GM20431 (cell line): ENCODE results near the gene LIN28B.
"Not testable (repeated sequence)": the region's sequence is repeated elsewhere in the genome, so short reads cannot be mapped to it uniquely, and the experiment has no call there.

Source experiments
- in situ Hi-C: fragments of 300-500 bp; cut with MseI, MboI; formaldehyde crosslinking; loops from one replicate; pipeline ENCODE4 v1.15.0; 2020; ENCODE audit warnings: low sequenced_read_pairs; ENCODE audit not compliant: unreplicated experiment

LIN28B gene

DNA sequence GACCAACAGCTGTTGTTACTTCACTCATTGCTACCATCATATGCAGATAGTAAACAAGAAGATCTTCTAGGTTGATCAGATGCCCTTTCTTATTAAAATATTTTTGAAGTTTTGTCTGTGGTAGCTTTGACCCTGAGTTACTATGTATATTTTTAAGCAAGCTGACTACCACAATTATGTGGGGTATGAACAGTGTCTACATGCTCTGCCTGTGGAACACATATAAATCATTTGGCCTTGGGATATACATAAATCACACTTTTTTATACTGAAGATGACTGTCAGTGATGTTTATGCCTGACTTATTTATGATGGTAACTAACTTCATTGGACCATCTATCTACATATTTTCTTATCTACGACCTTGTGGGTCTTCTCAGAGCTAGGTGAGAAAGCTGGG is 44.2 kb downstream of the LIN28B start:
- in situ Hi-C loops = no loop called here

DNA sequence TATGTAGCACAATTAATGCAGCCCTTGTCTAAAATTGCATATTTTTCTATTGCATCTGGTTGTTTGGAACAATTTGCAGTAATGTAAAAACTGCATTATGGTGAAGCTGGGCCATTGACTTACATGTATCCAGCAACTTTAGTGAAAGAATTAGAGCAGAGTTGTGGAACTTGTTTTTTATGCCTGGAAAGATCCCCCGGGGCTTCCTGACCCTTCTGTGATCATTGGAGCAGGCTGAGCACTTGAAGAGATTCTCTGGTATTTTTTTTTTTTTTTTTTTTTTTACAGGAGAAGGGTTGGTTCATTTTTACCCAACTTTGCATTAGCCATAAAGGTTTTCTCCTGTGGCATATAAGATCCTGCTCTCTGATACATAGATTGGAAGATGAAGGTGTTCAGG is 45.0 kb downstream of the LIN28B start:
- in situ Hi-C loops = no loop called here

DNA sequence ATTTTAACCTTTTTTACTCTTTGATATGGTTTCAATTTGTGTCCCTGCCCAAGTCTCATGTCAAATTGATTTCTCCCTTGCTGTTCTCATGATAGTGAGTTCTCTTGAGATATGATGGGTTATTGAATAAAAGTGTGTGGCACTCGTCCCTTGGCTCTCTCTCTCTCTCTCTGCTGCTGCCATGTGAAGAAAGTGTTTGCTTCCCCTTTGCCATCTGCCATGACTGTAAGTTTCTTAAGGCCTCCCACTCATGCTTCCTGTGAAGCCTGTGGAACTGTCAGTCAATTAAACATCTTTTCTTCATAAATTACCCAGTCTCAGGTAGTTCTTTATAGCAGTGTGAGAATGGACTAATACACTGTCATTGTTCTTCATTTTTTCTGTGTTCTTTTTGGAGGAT is 48.5 kb downstream of the LIN28B start:
- in situ Hi-C loops = no loop called here

DNA sequence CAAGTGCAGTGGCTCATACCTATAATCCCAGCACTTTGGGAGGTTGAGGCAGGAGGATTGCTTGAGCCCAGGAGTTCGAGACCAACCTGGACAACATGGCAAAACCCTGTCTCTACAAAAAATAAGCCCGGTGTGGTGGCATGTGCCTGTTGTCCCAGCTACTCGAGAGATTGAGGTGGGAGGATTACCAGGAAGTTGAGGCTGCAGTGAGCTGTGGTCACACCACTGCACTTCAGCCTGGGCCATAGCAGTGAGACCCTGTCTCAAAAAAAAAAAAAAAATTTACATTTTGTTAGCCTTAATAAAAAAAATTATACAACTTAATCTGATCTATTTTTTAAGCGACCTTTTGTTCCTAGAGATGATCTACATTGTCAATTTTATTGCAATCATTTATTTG is 56.6 kb downstream of the LIN28B start:
- in situ Hi-C loops = not testable (repeated sequence)

- in situ Hi-C loops = no loop called here
Observed at GRCh38 chr6:105014448-105014847, 57.5 kb downstream of the LIN28B start.

GRCh38 chr6:105014954-105015353 is 58.0 kb downstream of the LIN28B start:
- in situ Hi-C loops = no loop called here

DNA sequence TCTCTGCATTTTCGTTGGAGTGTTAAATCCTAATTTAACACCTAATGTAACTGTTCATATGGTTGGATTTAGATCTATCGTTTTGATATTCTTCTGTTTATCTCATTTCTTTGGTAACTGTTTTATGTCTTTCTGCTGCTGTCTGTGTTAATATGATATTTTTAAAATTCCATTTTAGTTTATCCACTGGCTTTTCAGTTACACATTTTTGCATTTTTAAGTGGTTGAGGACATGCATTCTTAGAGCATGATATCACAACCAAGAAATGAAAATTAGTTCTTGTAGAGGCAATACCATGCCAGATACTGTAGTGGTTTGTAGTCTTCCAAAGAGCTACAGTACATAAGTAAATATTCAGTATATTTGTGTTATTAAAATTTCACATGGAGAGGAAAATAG is 58.6 kb downstream of the LIN28B start:
- in situ Hi-C loops = no loop called here

GRCh38 chr6:105019285-105019684 is 62.4 kb downstream of the LIN28B start:
- in situ Hi-C loops = no loop called here

- in situ Hi-C loops = no loop called here
Observed at GRCh38 chr6:105021399-105021798, 64.5 kb downstream of the LIN28B start.

DNA sequence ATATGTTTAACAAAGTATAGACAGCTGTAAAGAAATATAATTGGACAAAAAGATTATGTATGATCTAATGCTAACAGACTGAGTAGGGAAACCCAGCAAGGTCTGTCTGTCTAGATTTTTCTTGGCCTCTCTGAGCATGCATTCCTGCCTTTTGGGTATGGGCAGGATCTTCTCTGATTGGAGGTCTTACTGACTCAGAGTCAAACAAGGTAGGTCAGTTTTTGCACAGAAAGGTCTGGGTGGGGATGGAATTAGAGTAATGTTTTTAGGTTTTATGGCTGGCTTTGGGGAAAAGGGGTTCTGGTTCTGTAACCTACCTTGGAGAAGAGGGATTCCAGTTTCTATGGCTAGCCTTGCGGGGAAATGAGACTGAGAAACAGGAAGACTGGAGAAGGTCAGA is 65.5 kb downstream of the LIN28B start:
- in situ Hi-C loops = no loop called here

DNA sequence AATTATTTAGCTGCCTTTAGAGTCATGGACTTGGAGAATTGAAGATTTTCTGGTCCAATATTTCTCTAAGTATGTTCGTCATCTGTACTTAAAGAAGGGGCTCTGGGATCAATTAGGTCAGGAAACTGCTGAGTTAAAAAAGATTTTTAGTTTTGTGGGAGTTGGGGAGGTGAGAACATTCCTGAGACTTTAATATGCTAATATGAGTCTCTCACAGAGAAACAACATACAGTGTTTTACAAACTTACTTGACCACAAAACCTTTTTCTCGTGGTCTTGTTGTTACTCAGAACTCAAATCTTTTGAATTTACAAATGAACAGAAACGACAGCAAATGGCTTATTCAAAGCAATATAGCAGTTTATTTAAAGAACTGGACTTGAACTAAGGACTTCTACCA is 67.9 kb downstream of the LIN28B start:
- in situ Hi-C loops = no loop called here

DNA sequence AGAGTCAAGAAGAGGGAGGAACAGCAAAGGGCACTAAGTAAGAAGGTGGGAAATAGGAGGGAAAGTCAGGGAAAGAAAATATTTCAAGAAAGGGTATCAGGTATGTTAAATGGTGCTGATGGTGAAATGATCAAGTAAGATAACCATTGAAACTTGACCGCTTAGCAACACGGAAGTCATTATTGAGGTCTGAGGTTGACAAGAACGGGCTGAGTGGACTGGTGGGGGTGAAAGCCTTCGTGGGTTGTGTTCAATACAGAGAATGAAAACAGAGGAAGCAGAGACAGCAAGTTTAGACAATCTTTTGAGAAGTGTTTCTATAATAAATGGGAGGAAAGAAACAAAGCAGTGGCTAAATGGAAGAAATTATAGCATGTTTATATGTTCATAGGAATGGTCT is 72.0 kb downstream of the LIN28B start:
- in situ Hi-C loops = no loop called here

DNA sequence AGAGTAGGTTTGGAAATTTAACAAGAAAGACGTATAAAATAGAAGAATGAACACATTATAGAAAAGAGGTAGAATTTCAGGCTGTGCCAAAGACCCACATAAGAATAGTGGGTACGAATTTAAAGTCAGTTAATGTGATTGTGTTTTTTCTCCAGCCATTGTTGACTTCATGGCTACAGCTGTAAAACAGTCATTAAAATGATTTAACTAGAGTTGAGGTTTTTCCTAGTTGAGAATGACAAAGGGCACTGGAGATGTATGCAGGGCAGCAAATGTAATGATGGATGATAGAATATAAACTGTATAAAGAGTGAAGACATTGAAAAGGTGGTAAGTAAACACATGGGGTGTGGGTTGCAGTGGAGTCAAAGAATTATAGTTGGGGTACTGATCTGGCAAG is 72.7 kb downstream of the LIN28B start:
- in situ Hi-C loops = no loop called here

- in situ Hi-C loops = no loop called here
Observed at GRCh38 chr6:105034470-105034869, 77.6 kb downstream of the LIN28B start.

DNA sequence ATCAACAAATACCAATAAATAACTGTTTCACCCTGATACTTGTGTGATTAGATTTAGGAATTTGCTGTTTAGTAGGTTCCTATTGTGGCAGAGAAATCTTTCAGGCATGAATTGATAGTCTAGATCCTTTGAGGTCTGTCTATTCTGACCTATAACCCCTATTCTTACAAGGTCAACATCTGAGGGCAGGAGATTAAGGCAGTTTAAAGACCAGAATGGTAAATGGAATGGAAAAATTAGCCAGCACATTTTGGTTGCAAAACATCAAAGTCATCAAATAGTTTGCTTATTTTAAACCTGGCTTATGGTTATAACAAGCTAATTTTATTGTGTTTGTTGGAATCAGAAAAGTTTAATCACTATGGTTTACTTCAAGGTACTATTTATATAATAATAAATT is 78.4 kb downstream of the LIN28B start:
- in situ Hi-C loops = no loop called here

GRCh38 chr6:105036351-105036750 is 79.4 kb downstream of the LIN28B start:
- in situ Hi-C loops = no loop called here

- in situ Hi-C loops = no loop called here
Observed at GRCh38 chr6:105038259-105038658, 81.4 kb downstream of the LIN28B start.

DNA sequence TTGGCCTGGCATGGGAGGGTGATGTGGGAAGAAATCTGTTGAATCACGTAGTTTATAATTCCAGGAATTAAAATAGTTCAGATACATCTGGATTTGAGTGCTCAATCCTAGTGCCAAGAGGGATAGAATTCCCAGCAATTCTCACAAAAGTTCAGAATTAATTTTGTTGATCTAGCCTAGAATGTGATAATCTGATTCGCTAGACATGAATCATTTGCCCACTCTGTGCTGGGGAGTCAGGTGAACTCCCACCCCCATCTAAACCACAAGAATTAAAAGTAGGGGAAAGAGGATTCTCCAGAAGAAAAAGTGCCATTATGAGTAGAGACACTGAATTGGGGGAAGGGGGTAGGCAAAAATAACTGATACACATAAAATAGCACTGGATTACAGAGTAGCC is 85.0 kb downstream of the LIN28B start:
- in situ Hi-C loops = no loop called here

- in situ Hi-C loops = no loop called here
Observed at GRCh38 chr6:105042648-105043047, 85.7 kb downstream of the LIN28B start.

GRCh38 chr6:105043979-105044378 is 87.1 kb downstream of the LIN28B start:
- in situ Hi-C loops = no loop called here

- in situ Hi-C loops = no loop called here
Observed at GRCh38 chr6:105045526-105045925, 88.6 kb downstream of the LIN28B start.

GRCh38 chr6:105051941-105052471 is 95.1 kb downstream of the LIN28B start:
- in situ Hi-C loops = loop anchor here (25.0 kb wide), 1 partner anchor 265 kb away; no protein-coding TSS in a partner anchor

DNA sequence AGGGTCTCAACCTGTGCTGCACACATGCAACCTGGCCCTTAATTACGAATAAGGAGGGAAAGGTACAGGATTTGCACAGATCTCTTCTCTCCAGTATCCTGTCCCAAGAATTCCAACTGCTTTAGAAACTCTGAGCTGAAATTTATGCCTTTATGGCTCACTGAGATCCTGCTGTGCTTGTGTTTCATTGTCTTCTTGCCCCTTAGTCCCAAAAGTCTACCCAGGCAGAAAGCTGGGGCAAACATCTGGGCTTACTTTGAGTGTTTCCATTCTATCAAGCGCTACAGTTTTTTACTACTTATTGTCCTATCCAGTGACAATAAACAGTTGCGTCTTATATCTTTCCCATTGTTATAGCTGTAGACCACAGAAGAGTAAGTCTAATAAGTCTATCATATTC is 99.7 kb downstream of the LIN28B start:
- in situ Hi-C loops = loop anchor here (25.0 kb wide), 1 partner anchor 269 kb away; no protein-coding TSS in a partner anchor
